Stimulated activated CD8-positive, alpha-beta memory T cell treated with anti-CD3 and anti-CD28 coated beads, Interleukin-7, amount 100 ng/mL, for 4 hours (primary cell): ENCODE data around the gene CLEC16A.

Source experiments
- DNase-seq, 2 donors: peaks; one replicate each; pipeline ENCODE4 v3.0.0-alpha.2; 2020; ENCODE audit warnings: low read depth in 2 of 2

Gene CLEC16A

GRCh38 chr16:11121083-11121608 lies 176.8 kb downstream of the CLEC16A start:
- DNase-seq = no peak

GRCh38 chr16:11121914-11122692 lies 177.7 kb downstream of the CLEC16A start:
- DNase-seq = no peak

- DNase-seq = no peak
Measured at GRCh38 chr16:11123666-11124065, 179.3 kb downstream of the CLEC16A start.

GRCh38 chr16:11125936-11126335 lies 181.6 kb downstream of the CLEC16A start:
- no peak for DNase-seq

- no peak for DNase-seq
Measured at GRCh38 chr16:11126399-11127054, 182.2 kb downstream of the CLEC16A start.

- DNase-seq = no peak
Measured at GRCh38 chr16:11127610-11128195, 183.3 kb downstream of the CLEC16A start.

GRCh38 chr16:11128211-11129141 lies 184.1 kb downstream of the CLEC16A start:
- no peak for DNase-seq

- DNase-seq = no peak
Measured at GRCh38 chr16:11129378-11129781, 185.0 kb downstream of the CLEC16A start.

GRCh38 chr16:11130978-11131665 lies 186.8 kb downstream of the CLEC16A start:
- no peak for DNase-seq

GRCh38 chr16:11131706-11132105 lies 187.3 kb downstream of the CLEC16A start:
- no peak for DNase-seq

GRCh38 chr16:11133344-11133943 lies 189.1 kb downstream of the CLEC16A start:
- DNase-seq = no peak

- DNase-seq = no peak
Measured at GRCh38 chr16:11134722-11135463, 190.5 kb downstream of the CLEC16A start.

GRCh38 chr16:11135464-11135973 lies 191.2 kb downstream of the CLEC16A start:
- no peak for DNase-seq

GRCh38 chr16:11136600-11136999 lies 192.2 kb downstream of the CLEC16A start:
- DNase-seq = no peak

GRCh38 chr16:11138022-11138768 lies 193.8 kb downstream of the CLEC16A start:
- no peak for DNase-seq

GRCh38 chr16:11138769-11139325 lies 194.5 kb downstream of the CLEC16A start:
- no peak for DNase-seq

- no peak for DNase-seq
Measured at GRCh38 chr16:11139326-11140097, 195.1 kb downstream of the CLEC16A start.

- DNase-seq = no peak
Measured at GRCh38 chr16:11140098-11140375, 195.7 kb downstream of the CLEC16A start.
